SW480 (cell line): Measurements from ENCODE around the gene ZSCAN5B.
A peak's percentile ranks its signal among the peaks of the same experiment; 100 is the strongest.
"Not testable (repeated sequence)": the region's sequence is repeated elsewhere in the genome, so short reads cannot be mapped to it uniquely, and the experiment has no call there.

Experiments
- DNase-seq: peaks from one replicate; pipeline ENCODE4 v3.0.0-alpha.2; 2016; ENCODE audit warnings: low spot score

ZSCAN5B gene

GRCh38 chr19:56175861-56176307, 21.7 kb downstream of the ZSCAN5B start, which contains the start of gene GALP:
TSS of gene GALP (plus strand) at chr19:56176008. CDS start at chr19:56177109, 1,101 bp downstream.
- DNase-seq: not testable (repeated sequence)

GRCh38 chr19:56174550-56174949, 23.0 kb downstream of the ZSCAN5B start:
- DNase-seq: no peak

GRCh38 chr19:56174086-56174485, 23.5 kb downstream of the ZSCAN5B start:
- DNase-seq: no peak

GRCh38 chr19:56170261-56170660, 27.3 kb downstream of the ZSCAN5B start:
- DNase-seq: peak; percentile 82

- no peak for DNase-seq
These were observed 30.5 kb downstream of the ZSCAN5B start for GRCh38 chr19:56167064-56167578.

- no peak for DNase-seq
These were observed 34.5 kb downstream of the ZSCAN5B start for GRCh38 chr19:56163097-56163496.

GRCh38 chr19:56162258-56162657, 35.3 kb downstream of the ZSCAN5B start:
- DNase-seq: no peak

- no peak for DNase-seq
These were observed 36.0 kb downstream of the ZSCAN5B start for GRCh38 chr19:56161534-56161933.

GRCh38 chr19:56159622-56160271, 37.8 kb downstream of the ZSCAN5B start:
- no peak for DNase-seq

GRCh38 chr19:56159009-56159559, 38.5 kb downstream of the ZSCAN5B start:
- DNase-seq: no peak

- no peak for DNase-seq
These were observed 39.3 kb downstream of the ZSCAN5B start for GRCh38 chr19:56158170-56158757.

- no peak for DNase-seq
These were observed 40.8 kb downstream of the ZSCAN5B start for GRCh38 chr19:56156768-56157167.

- DNase-seq: no peak
These were observed 42.4 kb downstream of the ZSCAN5B start for GRCh38 chr19:56155124-56155687.

- DNase-seq: no peak
These were observed 44.1 kb downstream of the ZSCAN5B start for GRCh38 chr19:56153507-56153906.

- no peak for DNase-seq
These were observed 44.9 kb downstream of the ZSCAN5B start for GRCh38 chr19:56152644-56153043.

GRCh38 chr19:56150358-56150757, 47.2 kb downstream of the ZSCAN5B start:
- DNase-seq: no peak

- DNase-seq: no peak
These were observed 47.9 kb downstream of the ZSCAN5B start for GRCh38 chr19:56149656-56150038.

GRCh38 chr19:56148955-56149655, 48.5 kb downstream of the ZSCAN5B start:
- not testable (repeated sequence) for DNase-seq

- no peak for DNase-seq
These were observed 49.5 kb downstream of the ZSCAN5B start for GRCh38 chr19:56148096-56148495.

- no peak for DNase-seq
These were observed 50.3 kb downstream of the ZSCAN5B start for GRCh38 chr19:56147307-56147706.

- DNase-seq: no peak
These were observed 50.7 kb downstream of the ZSCAN5B start for GRCh38 chr19:56146904-56147303.

- DNase-seq: no peak
These were observed 51.9 kb downstream of the ZSCAN5B start for GRCh38 chr19:56145698-56146097.
